NOMO-1 treated with dmso at 0.1 percent for 144 hours (cell line): ENCODE measurements around the gene METTL16.
A peak's percentile ranks its signal among the peaks of the same experiment; 100 is the strongest.

Source experiments
- DNase-seq: peaks from one replicate; lab custom pipeline; 2025; ENCODE audit not compliant: unreplicated experiment; lab: John Stamatoyannopoulos, UW

Gene METTL16

GRCh38 chr17:2416010-2416734 is 95.5 kb downstream of the METTL16 start:
- DNase-seq, result peak; percentile 42

GRCh38 chr17:2415081-2415480 is 96.6 kb downstream of the METTL16 start:
- DNase-seq, result no peak

GRCh38 chr17:2414446-2415064 is 97.1 kb downstream of the METTL16 start:
- no peak for DNase-seq

- no peak for DNase-seq
Observed at GRCh38 chr17:2412561-2413021, 99.1 kb downstream of the METTL16 start.

GRCh38 chr17:2410951-2411350 is 100.7 kb downstream of the METTL16 start:
- no peak for DNase-seq

- no peak for DNase-seq
Observed at GRCh38 chr17:2406903-2407790, 104.5 kb downstream of the METTL16 start.

- no peak for DNase-seq
Observed at GRCh38 chr17:2406271-2406902, 105.3 kb downstream of the METTL16 start.

- no peak for DNase-seq
Observed at GRCh38 chr17:2405247-2405926, 106.3 kb downstream of the METTL16 start.

- DNase-seq, result no peak
Observed at GRCh38 chr17:2403044-2403443, 108.6 kb downstream of the METTL16 start.

GRCh38 chr17:2402544-2402943 is 109.1 kb downstream of the METTL16 start:
- DNase-seq, result no peak

- DNase-seq, result peak; percentile 97
Observed at GRCh38 chr17:2401426-2402221, 110.1 kb downstream of the METTL16 start.

GRCh38 chr17:2400877-2401425 is 110.7 kb downstream of the METTL16 start, which contains the start of gene MNT:
Gene MNT, minus strand, starts transcription at chr17:2401060. Its CDS starts 348 bp downstream, at chr17:2400712.
- DNase-seq, result peak; percentile 94

- DNase-seq, result peak; percentile 18
Observed at GRCh38 chr17:2400474-2400866, 111.2 kb downstream of the METTL16 start.

GRCh38 chr17:2399572-2400473 is 111.9 kb downstream of the METTL16 start:
- peak; percentile 93 for DNase-seq

- peak; percentile 39 for DNase-seq
Observed at GRCh38 chr17:2398655-2399571, 112.8 kb downstream of the METTL16 start.

GRCh38 chr17:2398182-2398581 is 113.5 kb downstream of the METTL16 start:
- DNase-seq, result no peak
